Activated CD4-positive, alpha-beta T cell treated with anti-CD3 and anti-CD28 coated beads for 36 hours (primary cell): ENCODE measurements around the gene ANP32A. TPM values are rescaled to one million over a fixed set of nuclear protein-coding genes. Genes with fewer than 3 reads are reported as not detected.
A peak's percentile ranks its signal among the peaks of the same experiment; 100 is the strongest.

Source experiments
- ATAC-seq: fragments of 200-7000 bp; cut with Tn5 transposase; one replicate; pipeline ENCODE4 v1.10.0; 2021; ENCODE audit warnings: mild to moderate bottlenecking, moderate library complexity
- CTCF ChIA-PET: fragments of 350-600 bp; sonication (Branson Sonifier 250); formaldehyde crosslinking; loops from one replicate; lab custom pipeline; 2021; ENCODE audit warnings: antibody characterized with exemption; lab: Charles Lee
- POLR2A ChIA-PET: fragments of 350-600 bp; sonication (Branson Sonifier 250); formaldehyde crosslinking; loops from one replicate; lab custom pipeline; 2021; ENCODE audit warnings: antibody characterized with exemption, inconsistent platforms; lab: Charles Lee
- DNase-seq: peaks from one replicate; pipeline ENCODE4 v3.0.0-alpha.2; 2020
- H3K27ac Mint-ChIP-seq: one replicate; pipeline ENCODE4 v1.8.0; 2021; ENCODE audit warnings: mixed read lengths
- H3K27me3 Mint-ChIP-seq: one replicate; pipeline ENCODE4 v1.8.0; 2021; ENCODE audit warnings: mixed read lengths
- H3K36me3 Mint-ChIP-seq: one replicate; pipeline ENCODE4 v1.8.0; 2021; ENCODE audit warnings: low read depth, mixed read lengths
- H3K4me1 Mint-ChIP-seq: one replicate; pipeline ENCODE4 v1.8.0; 2021; ENCODE audit warnings: mixed read lengths
- H3K4me3 Mint-ChIP-seq: one replicate; pipeline ENCODE4 v1.8.0; 2021; ENCODE audit warnings: mild to moderate bottlenecking, moderate library complexity, mixed read lengths
- H3K9me3 Mint-ChIP-seq: one replicate; pipeline ENCODE4 v1.8.0; 2021; ENCODE audit warnings: low read depth, mixed read lengths
- intact Hi-C, 2 experiments: fragments of 100-400 bp; cut with DNase I in 1 of 2; cut with micrococcal nuclease in 1 of 2; formaldehyde crosslinking; loops; one replicate each; pipeline versions ENCODE4 v1.14.2 to v1.15.1; 2022 to 2024; cut with DNase I, micrococcal nuclease
- total RNA-seq, 2 experiments: library from RNA; stranded (reverse); gene quantifications; one replicate each; pipeline ENCODE4 v1.2.3, GENCODE V29; 2021

The ANP32A gene
- total RNA-seq, 2 experiments from 2014 or later = 252 to 439 TPM

DNA sequence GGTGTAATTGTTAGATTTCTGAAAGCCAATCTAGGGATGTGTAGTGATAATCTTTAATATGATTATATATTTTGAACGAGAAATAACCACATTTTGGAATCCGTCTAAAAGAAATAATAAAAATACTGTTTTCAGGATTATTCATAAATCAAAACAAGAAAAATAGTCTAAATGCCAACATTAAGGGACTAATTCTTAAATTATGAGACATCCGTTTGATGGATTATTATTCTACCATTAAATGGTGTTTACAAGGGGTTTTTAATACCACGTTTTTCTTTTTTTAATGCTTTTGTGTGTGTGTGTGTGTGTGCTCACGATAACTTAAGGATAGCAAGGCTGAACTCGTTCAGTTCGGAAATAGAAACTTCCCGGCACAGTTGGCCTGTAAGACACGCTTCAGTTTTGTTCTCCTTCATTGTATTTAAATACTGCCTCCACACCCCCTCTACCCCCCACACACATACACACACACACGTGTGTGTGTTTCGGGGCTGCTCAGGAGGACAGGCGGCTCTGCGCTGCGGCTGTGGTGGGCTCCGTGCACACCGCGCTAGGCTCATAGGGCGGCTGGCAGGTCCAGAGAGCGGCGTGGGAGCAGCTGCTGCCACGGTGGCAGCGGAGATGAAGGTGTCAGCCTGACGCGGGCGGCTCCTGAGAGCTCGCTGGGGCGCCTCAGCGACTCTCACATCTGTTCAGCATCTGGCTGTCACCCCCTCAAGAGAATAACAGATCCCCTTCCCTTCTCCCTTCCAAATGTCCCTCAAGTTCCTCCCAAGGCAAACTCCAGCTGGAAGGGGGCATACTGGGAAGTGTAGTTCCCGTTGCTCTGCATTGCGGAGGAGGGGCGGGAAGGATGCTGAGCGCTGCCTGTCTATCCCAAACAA, 23.0 kb upstream of the ANP32A start:
- H3K4me3 Mint-ChIP-seq = peak overlapping the region; percentile 57
- POLR2A ChIA-PET = no interaction called here
- H3K9me3 Mint-ChIP-seq = no peaks in the 10 kb centered on the region
- peaks cover 43% of the 10 kb centered on the region for H3K27me3 Mint-ChIP-seq
- peak; percentile 59 for DNase-seq
- no peak overlapping the region for H3K27ac Mint-ChIP-seq
- CTCF ChIA-PET = interaction anchor here (0.6 to 1.1 kb wide), 3 partner anchors 32 to 732 kb away, joined by 3 read pairs; no protein-coding TSS in a partner anchor
- peaks cover 9% of the 10 kb centered on the region for H3K4me1 Mint-ChIP-seq
- peak; percentile 74 for ATAC-seq
- intact Hi-C loops = no loop called here
- H3K36me3 Mint-ChIP-seq = no peaks in the 10 kb centered on the region

DNA sequence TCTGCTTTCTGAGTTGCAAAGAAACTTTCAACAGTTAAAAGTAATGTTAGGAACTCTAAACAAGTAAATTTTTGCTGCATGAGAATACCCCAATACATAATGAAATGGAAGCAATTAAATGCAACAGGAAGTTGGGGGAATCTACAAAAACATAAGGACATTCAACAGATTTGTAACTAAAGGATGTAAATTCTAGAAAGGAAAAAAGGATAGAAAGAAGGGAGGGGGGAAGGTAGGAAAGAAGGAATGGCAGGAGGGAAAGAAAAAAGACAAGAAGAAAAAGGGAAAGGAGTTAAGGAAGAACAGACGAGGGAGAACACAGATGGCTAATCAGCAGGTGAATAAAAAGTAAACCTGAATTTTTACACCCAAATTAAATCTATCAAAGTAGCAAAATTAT, 22.3 kb upstream of the ANP32A start:
- H3K27ac Mint-ChIP-seq = no peak overlapping the region
- no peak overlapping the region for H3K4me3 Mint-ChIP-seq
- H3K9me3 Mint-ChIP-seq = no peaks in the 10 kb centered on the region
- peaks cover 43% of the 10 kb centered on the region for H3K27me3 Mint-ChIP-seq
- DNase-seq (no peak), ATAC-seq (no peak)
- H3K4me1 Mint-ChIP-seq = peaks cover 9% of the 10 kb centered on the region
- ChIA-PET CTCF (interaction anchor here (1.3 kb wide), 1 partner anchor 32 kb away, joined by 3 read pairs; no protein-coding TSS in a partner anchor), POLR2A (interaction anchor here (0.6 kb wide), 1 partner anchor 90 kb away, joined by 3 read pairs; no protein-coding TSS in a partner anchor)
- intact Hi-C loops = no loop called here
- no peaks in the 10 kb centered on the region for H3K36me3 Mint-ChIP-seq

DNA sequence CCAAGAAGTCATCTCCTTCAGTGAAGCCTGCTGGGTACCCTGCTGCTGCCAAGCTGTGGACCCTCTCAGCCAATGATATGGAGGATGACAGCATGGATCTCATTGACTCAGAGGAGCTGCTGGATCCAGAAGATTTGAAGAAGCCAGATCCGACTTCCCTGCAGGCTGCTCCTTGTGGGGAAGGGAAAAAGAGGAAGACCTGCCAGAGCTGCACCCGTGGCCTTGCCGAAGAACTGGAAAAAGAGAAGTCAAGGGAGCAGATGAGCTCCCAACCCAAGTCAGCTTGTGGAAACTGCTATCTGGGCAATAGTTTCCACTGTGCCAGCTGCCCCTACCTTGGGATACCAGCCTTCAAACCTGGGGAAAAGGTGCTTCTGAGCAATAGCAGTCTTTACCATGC, 13.7 kb upstream of the ANP32A start:
- peaks cover 6% of the 10 kb centered on the region for H3K36me3 Mint-ChIP-seq
- H3K27me3 Mint-ChIP-seq = peaks cover 10% of the 10 kb centered on the region
- peak overlapping the region; percentile 34 for H3K27ac Mint-ChIP-seq
- peaks cover 6% of the 10 kb centered on the region for H3K9me3 Mint-ChIP-seq
- intact Hi-C loops = no loop called here
- POLR2A ChIA-PET = interaction anchor here (0.7 to 1.0 kb wide), 2 partner anchors 42 to 1941 kb away, joined by 3 to 4 read pairs; no protein-coding TSS in a partner anchor
- DNase-seq (no peak), ATAC-seq (peak; percentile 23)
- H3K4me3 Mint-ChIP-seq = no peak overlapping the region
- H3K4me1 Mint-ChIP-seq = peaks cover 22% of the 10 kb centered on the region
- CTCF ChIA-PET = interaction anchor here (0.6 to 2.7 kb wide), 8 partner anchors 9 to 280 kb away, joined by 3 to 15 read pairs (median 4); no protein-coding TSS in a partner anchor

DNA sequence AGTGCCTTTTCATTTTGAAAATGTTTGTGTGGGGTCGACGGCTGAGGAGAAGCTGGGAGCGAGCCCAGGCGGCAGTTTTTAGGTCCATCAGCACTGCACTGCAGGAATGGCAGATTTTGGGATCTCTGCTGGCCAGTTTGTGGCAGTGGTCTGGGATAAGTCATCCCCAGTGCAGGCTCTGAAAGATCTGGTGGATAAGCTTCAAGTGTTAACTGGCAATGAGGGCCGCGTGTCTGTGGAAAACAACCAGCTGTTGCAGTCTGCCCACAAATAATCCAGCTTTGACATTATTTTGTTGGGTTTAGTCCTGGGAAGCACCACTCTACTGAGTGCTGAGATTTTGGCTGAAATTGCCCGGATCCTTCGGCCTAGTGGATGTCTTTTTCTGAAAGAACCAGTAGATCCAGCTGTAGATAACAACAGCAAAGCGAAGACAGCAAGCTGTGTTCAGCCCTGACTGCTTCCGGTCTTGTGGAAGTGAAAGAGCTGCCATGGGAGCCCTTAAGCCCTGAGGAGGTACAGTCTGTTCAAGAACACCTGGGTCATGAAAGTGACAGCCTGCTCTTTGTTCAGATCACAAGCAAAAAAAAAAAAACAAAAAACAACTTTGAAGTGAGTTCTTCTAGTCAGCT, 13.1 kb upstream of the ANP32A start:
- DNase-seq = peak; percentile 18
- ChIA-PET CTCF (interaction anchor here (0.6 to 2.7 kb wide), 9 partner anchors 8 to 880 kb away, joined by 3 to 15 read pairs (median 3); no protein-coding TSS in a partner anchor), POLR2A (interaction anchor here (0.9 to 1.0 kb wide), 2 partner anchors 20 to 42 kb away, joined by 3 read pairs; no protein-coding TSS in a partner anchor)
- Mint-ChIP-seq H3K36me3 (peaks cover 6% of the 10 kb centered on the region), H3K9me3 (peaks cover 6% of the 10 kb centered on the region), H3K4me3 (no peak overlapping the region), H3K27ac (peak overlapping the region; percentile 34), H3K27me3 (peaks cover 8% of the 10 kb centered on the region), H3K4me1 (peaks cover 22% of the 10 kb centered on the region)
- ATAC-seq = peak; percentile 61
- intact Hi-C loops = no loop called here

DNA sequence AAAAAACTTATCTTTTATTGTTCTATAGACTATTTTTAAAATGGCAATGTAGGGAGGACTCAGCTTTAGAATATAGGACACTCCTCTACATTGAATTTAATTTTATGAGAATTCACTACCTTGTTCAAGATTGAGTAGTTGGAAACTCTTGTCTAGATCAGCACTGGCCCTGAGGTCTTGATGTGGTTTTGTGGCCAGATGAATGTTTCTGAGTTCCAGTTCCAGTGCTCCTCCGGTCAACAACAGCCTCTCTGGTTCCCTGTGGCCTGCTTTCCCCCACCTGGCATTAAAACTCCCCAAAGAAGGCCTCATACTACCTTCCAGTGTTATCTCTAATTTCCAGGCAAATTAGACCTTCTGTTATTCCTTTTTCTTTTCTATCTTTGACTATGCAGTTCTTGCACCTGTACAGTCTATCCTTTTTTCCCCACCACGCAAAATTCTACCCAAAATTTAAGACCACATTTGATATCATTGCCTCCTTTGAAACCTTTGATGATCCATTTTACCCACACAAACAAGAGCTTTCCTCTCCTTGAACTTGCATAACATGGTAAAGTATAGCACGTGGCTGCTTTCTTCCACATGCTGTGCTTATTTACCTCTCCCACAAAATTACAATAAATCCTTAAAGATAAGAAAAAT, 9.6 kb upstream of the ANP32A start:
- Mint-ChIP-seq H3K27me3 (peaks cover 4% of the 10 kb centered on the region), H3K4me3 (no peak overlapping the region), H3K27ac (no peak overlapping the region), H3K9me3 (no peaks in the 10 kb centered on the region), H3K4me1 (peaks cover 22% of the 10 kb centered on the region), H3K36me3 (no peaks in the 10 kb centered on the region)
- ATAC-seq (peak; percentile 48), DNase-seq (peak; percentile 50)
- intact Hi-C loops = no loop called here
- ChIA-PET POLR2A (no interaction called here), CTCF (interaction anchor here (0.7 to 4.0 kb wide), 2 partner anchors 11 to 45 kb away, joined by 3 to 18 read pairs; no protein-coding TSS in a partner anchor)

DNA sequence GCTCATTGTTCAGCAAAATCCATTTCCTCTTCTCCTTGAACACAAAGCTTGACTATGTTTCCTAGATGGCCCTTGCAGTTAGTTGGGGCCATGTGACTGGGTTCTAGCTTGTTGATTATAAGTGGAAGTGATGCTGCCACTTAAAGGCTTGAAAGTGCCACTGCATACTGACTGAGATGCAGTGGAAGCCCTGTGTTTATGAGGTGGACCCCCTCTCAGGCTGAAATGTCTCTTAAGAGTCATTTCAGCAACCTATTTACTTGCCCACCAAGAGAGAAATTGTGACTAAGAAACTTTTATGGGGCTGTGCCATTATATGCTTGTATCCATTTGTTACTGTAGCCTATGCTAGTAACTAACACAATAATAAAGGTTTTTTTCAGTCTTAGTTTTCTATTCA, 8.4 kb upstream of the ANP32A start:
- no peaks in the 10 kb centered on the region for H3K36me3 Mint-ChIP-seq
- intact Hi-C loops = loop anchor here (1.0 to 10.0 kb wide), 4 partner anchors 46 to 554 kb away; partner anchors contain the start of gene FEM1B (in 1 of the 2)
- ATAC-seq (peak; percentile 93), DNase-seq (peak; percentile 38)
- no peak overlapping the region for H3K27ac Mint-ChIP-seq
- H3K27me3 Mint-ChIP-seq = peaks cover 4% of the 10 kb centered on the region
- POLR2A ChIA-PET = interaction anchor here (0.7 kb wide), 1 partner anchor 131 kb away, joined by 4 read pairs; no protein-coding TSS in a partner anchor
- CTCF ChIA-PET = interaction anchor here (0.8 to 4.0 kb wide), 11 partner anchors 16 to 107 kb away, joined by 3 to 18 read pairs (median 4); no protein-coding TSS in a partner anchor
- no peak overlapping the region for H3K4me3 Mint-ChIP-seq
- H3K4me1 Mint-ChIP-seq = peaks cover 18% of the 10 kb centered on the region
- H3K9me3 Mint-ChIP-seq = no peaks in the 10 kb centered on the region

DNA sequence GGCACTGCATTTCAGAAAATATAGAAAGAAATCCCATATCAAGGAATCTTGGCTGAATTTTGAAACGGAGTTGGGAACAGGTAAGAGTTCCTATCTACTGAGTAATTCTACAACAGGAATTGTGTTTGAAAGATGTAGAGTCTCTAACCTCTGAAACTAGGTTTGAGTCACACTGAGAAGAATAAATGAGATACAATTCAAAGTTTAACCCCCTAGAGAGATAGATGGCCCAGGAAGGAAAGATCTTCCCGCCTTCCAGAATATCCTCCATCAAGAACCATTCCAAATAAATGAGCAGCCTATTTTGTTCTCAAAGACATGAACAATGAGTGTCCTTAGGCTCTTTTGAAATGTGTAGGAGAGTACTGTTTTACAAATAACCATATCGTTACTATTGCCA, 2.9 kb upstream of the ANP32A start:
- Mint-ChIP-seq H3K9me3 (no peaks in the 10 kb centered on the region), H3K36me3 (peaks cover 15% of the 10 kb centered on the region), H3K27me3 (peaks cover 2% of the 10 kb centered on the region), H3K4me3 (no peak overlapping the region), H3K4me1 (peaks cover 15% of the 10 kb centered on the region), H3K27ac (no peak overlapping the region)
- ATAC-seq (no peak), DNase-seq (no peak)
- ChIA-PET POLR2A (no interaction called here), CTCF (no interaction called here)
- intact Hi-C loops = loop anchor here in 1 of 2 experiments (10.0 kb wide), 1 partner anchor 549 kb away; the partner anchor contains the start of gene FEM1B

DNA sequence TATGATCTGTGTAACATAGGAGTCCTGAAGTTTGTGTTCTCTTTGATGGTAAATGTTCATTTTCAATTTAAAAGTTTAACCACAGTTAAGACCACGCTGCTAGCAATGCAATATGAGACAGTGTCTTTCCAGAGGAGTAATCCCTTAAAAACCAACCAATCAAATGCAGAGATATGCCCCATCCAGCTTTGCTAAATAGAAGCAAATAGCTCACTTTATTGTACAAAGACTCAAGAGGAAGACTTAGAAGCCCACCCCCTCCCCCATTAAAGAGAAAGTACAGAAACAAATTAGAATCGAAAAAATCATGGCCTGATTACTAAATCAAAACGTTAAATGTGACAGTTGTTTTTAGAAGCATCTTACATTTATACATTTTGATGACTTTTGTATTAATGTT, 2.1 kb upstream of the ANP32A start:
- no peak for DNase-seq
- POLR2A ChIA-PET = no interaction called here

DNA sequence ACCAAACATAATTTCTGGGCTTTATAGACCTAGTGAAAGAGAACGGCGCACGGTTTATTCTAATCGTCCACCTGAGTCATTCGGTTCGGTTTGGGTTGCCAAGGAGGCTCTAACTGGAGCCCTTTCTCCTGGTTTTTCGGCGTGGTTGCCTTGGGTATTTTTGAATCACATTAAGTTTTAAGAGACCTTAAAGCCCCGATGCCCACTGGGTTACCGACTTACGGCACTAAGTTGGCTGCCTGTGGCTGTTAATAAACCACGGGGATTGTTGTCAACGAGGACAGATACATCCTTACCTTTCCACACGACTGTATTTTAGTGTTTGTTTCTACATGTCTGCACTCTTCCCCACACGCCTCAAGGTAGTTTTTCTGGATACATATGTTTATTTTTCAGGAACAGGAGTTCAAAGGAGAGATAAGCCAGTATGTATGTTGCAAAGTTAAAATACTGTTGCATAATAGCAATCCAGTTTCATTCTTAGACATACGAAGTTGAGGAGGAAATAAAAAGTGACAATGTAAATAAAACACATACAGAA, 1.2 kb upstream of the ANP32A start:
- H3K4me1 Mint-ChIP-seq = peaks cover 15% of the 10 kb centered on the region
- H3K27me3 Mint-ChIP-seq = no peaks in the 10 kb centered on the region
- intact Hi-C loops = loop anchor here in 1 of 2 experiments (10.0 kb wide), 1 partner anchor 547 kb away; the partner anchor contains the start of gene FEM1B

More for the DNA sequence above, 2.1 kb upstream of the ANP32A start:
- H3K27ac Mint-ChIP-seq = no peak overlapping the region
- H3K27me3 Mint-ChIP-seq = no peaks in the 10 kb centered on the region
- intact Hi-C loops = loop anchor here in 1 of 2 experiments (10.0 kb wide), 1 partner anchor 548 kb away; the partner anchor contains the start of gene FEM1B
- H3K4me1 Mint-ChIP-seq = peaks cover 15% of the 10 kb centered on the region
- H3K9me3 Mint-ChIP-seq = no peaks in the 10 kb centered on the region
- ATAC-seq = no peak
- peaks cover 15% of the 10 kb centered on the region for H3K36me3 Mint-ChIP-seq
- CTCF ChIA-PET = interaction anchor here (1.0 kb wide), 1 partner anchor 30 kb away, joined by 4 read pairs; no protein-coding TSS in a partner anchor
- H3K4me3 Mint-ChIP-seq = peak overlapping the region; percentile 1

DNA sequence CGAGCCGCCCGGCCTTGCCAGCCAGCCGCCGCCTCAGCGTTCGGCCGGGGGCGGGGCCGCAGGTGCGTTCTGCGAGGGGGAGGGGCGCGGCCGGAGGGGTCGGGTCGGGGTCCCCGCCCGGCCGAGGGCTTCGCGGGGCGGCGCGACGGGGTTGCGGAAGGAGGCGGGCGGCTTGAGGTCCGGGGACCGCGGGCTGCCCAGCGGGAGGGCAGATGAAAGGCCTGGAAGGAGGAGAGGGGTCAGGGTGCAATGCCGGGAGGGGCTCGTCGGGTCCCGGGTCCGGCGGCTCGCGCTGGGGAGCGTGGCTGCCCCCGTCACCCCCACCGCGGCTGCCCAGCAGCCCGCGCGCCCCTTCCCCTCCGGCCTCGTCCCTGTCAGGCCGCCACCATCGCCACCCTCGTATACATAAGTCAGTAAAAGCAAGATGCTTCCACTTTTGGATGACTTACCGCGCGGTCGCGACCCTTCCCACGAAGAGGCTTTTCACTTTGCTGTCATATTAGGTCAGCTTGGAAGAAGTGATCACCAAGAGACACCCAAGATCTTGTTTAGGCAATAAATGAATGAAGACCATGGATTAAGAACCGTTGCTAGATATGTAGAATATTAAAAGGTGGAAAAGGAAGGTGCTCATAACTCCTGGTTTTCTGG, 620 bp upstream of the ANP32A start:
- Mint-ChIP-seq H3K27ac (peak overlapping the region; percentile 68), H3K4me3 (peak overlapping the region; percentile 99), H3K36me3 (peaks cover 19% of the 10 kb centered on the region), H3K27me3 (no peaks in the 10 kb centered on the region), H3K4me1 (peaks cover 18% of the 10 kb centered on the region), H3K9me3 (no peaks in the 10 kb centered on the region)
- DNase-seq (peak; percentile 50), ATAC-seq (no peak)
- ChIA-PET POLR2A (interaction anchor here (0.6 to 1.0 kb wide), 2 partner anchors 37 to 635 kb away, joined by 3 to 4 read pairs; no protein-coding TSS in a partner anchor), CTCF (no interaction called here)
- intact Hi-C loops = loop anchor here in 1 of 2 experiments (10.0 kb wide), 1 partner anchor 547 kb away; the partner anchor contains the start of gene FEM1B

More for the DNA sequence above, 1.2 kb upstream of the ANP32A start:
- H3K4me3 Mint-ChIP-seq = peak overlapping the region; percentile 99
- ATAC-seq (no peak), DNase-seq (peak; percentile 51)
- H3K36me3 Mint-ChIP-seq = peaks cover 19% of the 10 kb centered on the region
- H3K9me3 Mint-ChIP-seq = no peaks in the 10 kb centered on the region
- ChIA-PET POLR2A (interaction anchor here (0.6 kb wide), 1 partner anchor 634 kb away, joined by 4 read pairs; no protein-coding TSS in a partner anchor), CTCF (interaction anchor here (1.0 kb wide), 1 partner anchor 29 kb away, joined by 4 read pairs; no protein-coding TSS in a partner anchor)
- peak overlapping the region; percentile 68 for H3K27ac Mint-ChIP-seq
